Sigmoid colon (tissue), 4 donors: ENCODE data around the gene GRIK4.

Source experiments
- CTCF ChIP-seq, 4 experiments: fragments of 450-650 bp in 3 of 4; fragments of 200-600 bp in 1 of 4; IDR thresholded peaks; one replicate each; pipeline ENCODE4 v1.5.1; 2016 to 2019; ENCODE audit warnings: antibody characterized with exemption in 4 of 4, mild to moderate bottlenecking in 3 of 4, moderate library complexity in 2 of 4
- POLR2AphosphoS5 ChIP-seq, 4 donors: sonication (generic); formaldehyde crosslinking; IDR thresholded peaks; one replicate each; pipeline ENCODE4 v1.6.1; 2017; ENCODE audit warnings: antibody characterized with exemption in 4 of 4

- TF ChIP-seq POLR2AphosphoS5 (IDR thresholded peaks at IDR 0.05): no peak
- no peak for TF ChIP-seq CTCF (IDR thresholded peaks at IDR 0.05)
Observed at GRCh38 chr11:120698918-120699317, 187.4 kb downstream of the GRIK4 start.
